ENCODE data around the gene FTO.

Gene FTO

DNA sequence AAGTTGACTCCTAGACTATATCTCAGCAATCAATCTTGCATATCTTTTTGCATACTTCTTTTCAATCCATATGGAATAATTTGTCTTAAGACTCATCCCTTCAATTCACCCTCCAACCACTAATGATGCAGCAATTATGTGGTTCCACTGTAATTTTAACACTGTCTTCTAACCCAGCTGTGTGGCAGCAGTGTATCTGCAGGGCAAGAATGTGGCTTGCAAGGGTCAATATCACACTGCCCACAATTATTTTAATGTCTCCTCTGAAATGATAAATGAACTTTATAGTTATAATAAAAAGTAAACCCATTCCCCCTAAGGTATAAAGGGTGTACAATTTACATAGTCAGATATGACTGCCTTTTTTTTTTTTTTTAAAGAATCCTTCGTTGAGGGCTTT, 48.6 kb downstream of the FTO start:
- H3K9me3 ChIP-seq (ENCODE audit: low read depth, low read length) = no peaks in the 10 kb centered on the region
- no peak overlapping the region for H3K4me3 ChIP-seq
- no peak overlapping the region for H3K27ac ChIP-seq
- H3K36me3 ChIP-seq (ENCODE audit: insufficient read depth, low read length) = no peaks in the 10 kb centered on the region
- no peak for TF ChIP-seq POLR2AphosphoS5 (IDR thresholded peaks at IDR 0.05; ENCODE audit: borderline replicate concordance, low read depth, low read length)
- no peak for TF ChIP-seq FOXP2 (optimal IDR thresholded peaks at IDR 0.05; ENCODE audit: control extremely low read depth, extremely low read length, insufficient read depth)
- no peak for DNase-seq (ENCODE audit: low read depth, low spot score)
- no peak overlapping the region for H3K9ac ChIP-seq (ENCODE audit: insufficient read length)

DNA sequence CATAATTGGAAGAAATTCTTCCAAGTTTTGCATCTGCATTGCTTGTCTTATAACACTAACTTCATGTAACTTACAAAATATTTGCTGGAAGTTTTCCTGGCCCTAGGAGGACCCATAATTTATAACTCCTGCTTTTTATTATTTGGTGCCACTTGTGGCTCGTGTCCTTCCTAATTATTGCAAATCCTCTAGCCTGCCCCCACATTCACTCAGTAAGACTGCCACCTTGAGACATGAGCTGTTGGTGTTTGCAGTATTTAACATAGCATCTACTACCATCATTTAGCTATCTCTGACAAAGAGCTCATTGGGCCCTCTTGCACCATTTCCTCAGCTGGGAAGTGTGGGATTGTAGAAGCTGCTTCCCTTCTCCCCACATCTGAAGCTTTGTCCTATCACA, 49.5 kb downstream of the FTO start:
- Histone ChIP-seq H3K9ac (ENCODE audit: insufficient read length) (no peak overlapping the region), H3K4me3 (no peak overlapping the region), H3K27ac (no peak overlapping the region)

DNA sequence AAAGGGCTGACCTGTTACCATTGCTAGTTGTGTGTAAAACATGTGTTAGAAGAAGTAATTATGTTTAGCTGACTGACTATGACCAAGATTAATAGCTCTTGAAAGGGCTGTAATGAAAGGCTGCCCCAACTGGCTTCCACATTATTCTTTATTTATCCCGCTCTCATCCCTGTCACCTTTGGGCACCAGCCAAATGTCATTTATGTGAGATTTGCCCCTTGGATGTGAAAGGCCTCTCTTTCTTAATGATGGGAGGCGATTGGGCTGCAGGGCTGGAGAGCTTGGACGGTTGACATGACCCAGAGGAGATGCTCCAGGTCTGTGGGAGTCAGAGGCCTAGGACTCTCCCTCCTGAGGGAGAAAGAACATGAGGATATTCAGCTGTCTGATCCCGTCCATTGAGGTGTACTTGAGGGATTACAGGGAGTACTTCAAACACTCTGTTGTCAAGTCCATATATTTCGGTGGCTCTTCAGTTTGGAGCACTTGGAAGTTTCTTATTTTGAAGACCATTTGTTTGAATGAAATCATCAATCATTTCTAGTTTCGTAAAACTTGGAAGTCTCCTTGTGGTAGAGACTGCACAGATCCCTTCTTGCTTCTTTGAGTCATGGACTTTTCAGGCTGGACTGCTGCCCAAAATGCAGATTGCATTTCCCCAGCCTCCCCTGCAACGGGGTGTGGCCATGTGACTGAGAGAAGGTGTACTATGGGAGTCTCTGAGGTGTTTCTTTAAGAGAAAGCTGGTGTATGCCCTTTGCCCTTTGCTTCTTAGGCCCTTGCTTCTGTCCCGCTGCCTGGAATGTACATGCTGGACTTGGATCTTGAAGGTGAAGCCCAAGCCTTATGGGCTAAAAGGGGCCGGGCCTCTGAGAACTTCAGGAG, 51.3 kb downstream of the FTO start:
- no peak for DNase-seq (ENCODE audit: low read depth, low spot score)
- H3K9me3 ChIP-seq (ENCODE audit: low read depth, low read length) = no peaks in the 10 kb centered on the region
- peak overlapping the region; percentile 29; the same call in 1 of the 2 replicates for H3K27ac ChIP-seq
- no peak overlapping the region for H3K4me3 ChIP-seq
- no peak for TF ChIP-seq POLR2AphosphoS5 (IDR thresholded peaks at IDR 0.05; ENCODE audit: borderline replicate concordance, low read depth, low read length)
- no peak for TF ChIP-seq EZH2 (IDR thresholded peaks at IDR 0.05)
- no peak for TF ChIP-seq FOXP2 (optimal IDR thresholded peaks at IDR 0.05; ENCODE audit: control extremely low read depth, extremely low read length, insufficient read depth)
- no peaks in the 10 kb centered on the region for H3K36me3 ChIP-seq (ENCODE audit: insufficient read depth, low read length)
- H3K9ac ChIP-seq (ENCODE audit: insufficient read length) = no peak overlapping the region

More for the DNA sequence above, 49.5 kb downstream of the FTO start:
- DNase-seq (ENCODE audit: low read depth, low spot score) = no peak
- Histone ChIP-seq H3K9me3 (ENCODE audit: low read depth, low read length) (no peaks in the 10 kb centered on the region), H3K36me3 (ENCODE audit: insufficient read depth, low read length) (no peaks in the 10 kb centered on the region)
- TF ChIP-seq POLR2AphosphoS5 (IDR thresholded peaks at IDR 0.05; ENCODE audit: borderline replicate concordance, low read depth, low read length) = no peak
- TF ChIP-seq FOXP2 (optimal IDR thresholded peaks at IDR 0.05; ENCODE audit: control extremely low read depth, extremely low read length, insufficient read depth) = no peak
- TF ChIP-seq EZH2 (IDR thresholded peaks at IDR 0.05) = no peak

DNA sequence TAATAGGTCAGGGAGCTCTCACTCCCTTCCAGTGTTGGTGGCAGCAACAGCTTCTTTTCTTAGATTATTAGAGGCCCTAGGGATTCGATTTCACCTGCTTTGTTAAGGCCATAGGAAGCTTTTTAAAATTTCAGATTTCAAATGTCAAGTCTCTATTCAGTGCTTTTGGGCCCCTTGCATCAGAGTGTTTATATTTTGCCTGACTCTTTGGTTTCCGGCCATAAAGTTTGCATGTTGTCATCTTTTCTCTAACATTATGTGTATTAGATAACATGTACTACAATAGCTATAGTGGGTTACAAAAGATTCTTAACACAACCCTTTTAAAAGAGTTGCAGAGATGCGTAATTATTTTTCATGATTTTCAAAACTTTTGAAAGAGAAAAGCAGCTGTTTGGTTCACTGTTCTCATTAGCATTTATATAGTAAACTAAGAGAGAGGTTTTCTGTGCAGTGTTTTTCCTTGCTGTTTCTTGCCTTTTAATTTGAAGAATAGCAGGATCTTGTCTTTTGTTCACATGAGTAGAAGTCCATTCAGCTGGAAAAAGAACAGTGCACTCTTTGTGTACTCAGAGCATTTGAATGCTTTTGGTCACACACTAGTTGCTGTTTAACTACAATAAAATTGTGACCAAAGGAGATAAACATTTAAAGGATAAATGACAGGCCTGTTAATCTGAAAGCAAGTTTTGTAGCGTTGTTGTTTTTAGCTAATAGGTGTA, 52.5 kb downstream of the FTO start:
- TF ChIP-seq FOXP2 (optimal IDR thresholded peaks at IDR 0.05; ENCODE audit: control extremely low read depth, extremely low read length, insufficient read depth) (no peak), EZH2 (IDR thresholded peaks at IDR 0.05) (no peak)
- Histone ChIP-seq H3K4me3 (0 out of 2 replicates have a peak overlapping the region, but pooled peaks have one; percentile 37), H3K9ac (ENCODE audit: insufficient read length) (no peak overlapping the region), H3K27ac (peak overlapping the region; percentile 29), H3K9me3 (ENCODE audit: low read depth, low read length) (no peaks in the 10 kb centered on the region), H3K36me3 (ENCODE audit: insufficient read depth, low read length) (no peaks in the 10 kb centered on the region)
- no peak for DNase-seq (ENCODE audit: low read depth, low spot score)

DNA sequence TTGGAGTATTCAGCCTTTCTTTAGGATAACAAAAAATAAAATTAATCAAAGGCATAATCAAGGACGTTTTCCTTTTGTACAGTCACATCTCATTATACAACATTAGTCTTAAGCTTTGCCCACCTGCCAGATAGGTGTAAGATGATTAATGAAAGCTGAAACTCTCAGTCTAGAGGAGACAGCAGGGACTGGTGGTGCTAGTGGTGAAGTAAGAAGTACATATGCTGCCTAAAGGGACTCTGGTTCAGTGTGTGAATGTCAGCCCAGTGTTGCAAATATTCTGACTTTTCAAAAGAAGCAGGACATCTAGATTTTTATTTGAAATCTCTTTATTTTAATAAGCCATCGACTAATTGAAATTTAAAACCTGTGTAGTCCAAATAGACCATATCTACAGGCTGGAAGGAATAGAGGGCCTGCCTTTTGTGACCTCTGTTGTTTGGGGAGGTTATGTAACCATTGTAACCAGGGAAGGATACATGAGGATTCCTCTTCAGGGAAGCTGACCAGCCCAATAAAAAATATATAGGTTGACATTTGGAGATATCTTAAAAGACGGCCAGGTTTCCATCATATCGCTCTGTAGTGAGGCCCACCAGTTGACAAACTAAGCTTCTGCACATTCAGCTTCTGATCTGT, 54.1 kb downstream of the FTO start:
- no peak overlapping the region for H3K27ac ChIP-seq
- H3K36me3 ChIP-seq (ENCODE audit: insufficient read depth, low read length) = no peaks in the 10 kb centered on the region
- DNase-seq (ENCODE audit: low read depth, low spot score) = no peak
- H3K4me3 ChIP-seq = no peak overlapping the region
- no peak overlapping the region for H3K9ac ChIP-seq (ENCODE audit: insufficient read length)
- no peak for TF ChIP-seq POLR2AphosphoS5 (IDR thresholded peaks at IDR 0.05; ENCODE audit: borderline replicate concordance, low read depth, low read length)
- no peak for TF ChIP-seq EZH2 (IDR thresholded peaks at IDR 0.05)
- no peak for TF ChIP-seq FOXP2 (optimal IDR thresholded peaks at IDR 0.05; ENCODE audit: control extremely low read depth, extremely low read length, insufficient read depth)
- no peaks in the 10 kb centered on the region for H3K9me3 ChIP-seq (ENCODE audit: low read depth, low read length)

DNA sequence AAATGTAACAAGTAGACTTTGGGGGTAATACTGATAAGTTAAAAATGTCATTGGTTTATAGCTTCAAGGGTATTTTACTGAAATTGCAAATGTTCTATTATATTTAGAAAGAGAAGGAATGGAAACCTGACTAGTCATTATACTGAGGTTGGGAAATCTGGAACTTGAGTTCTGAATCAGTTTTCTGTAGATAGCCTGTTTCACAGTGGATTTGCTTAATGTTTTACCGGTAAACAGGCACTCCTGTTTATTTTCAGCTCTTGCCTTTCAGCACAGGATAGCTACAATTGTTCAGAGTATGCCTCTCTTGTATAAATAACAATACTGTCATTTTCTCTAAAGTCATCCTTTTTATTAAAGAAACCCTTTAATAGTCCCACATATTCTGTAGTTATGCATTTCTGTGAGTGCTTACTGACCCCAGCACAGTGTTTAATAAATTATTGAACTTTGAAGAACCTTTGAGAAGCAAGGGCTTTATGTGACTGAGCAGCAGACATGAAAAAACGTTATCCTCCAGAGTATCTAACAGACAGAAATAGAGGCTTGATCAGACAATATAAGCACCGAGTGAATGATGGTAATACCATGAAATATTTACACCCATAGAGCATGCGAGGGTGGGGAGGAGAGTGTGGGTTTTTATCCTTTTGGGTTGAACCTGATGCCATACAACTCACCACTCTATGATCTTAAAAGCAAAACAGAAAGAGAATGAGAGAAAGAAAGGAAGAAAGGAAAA, 58.2 kb downstream of the FTO start:
- Histone ChIP-seq H3K27ac (no peak overlapping the region), H3K4me3 (no peak overlapping the region), H3K36me3 (ENCODE audit: insufficient read depth, low read length) (no peaks in the 10 kb centered on the region), H3K9me3 (ENCODE audit: low read depth, low read length) (no peaks in the 10 kb centered on the region), H3K9ac (ENCODE audit: insufficient read length) (no peak overlapping the region)
- no peak for TF ChIP-seq POLR2AphosphoS5 (IDR thresholded peaks at IDR 0.05; ENCODE audit: borderline replicate concordance, low read depth, low read length)
- TF ChIP-seq FOXP2 (optimal IDR thresholded peaks at IDR 0.05; ENCODE audit: control extremely low read depth, extremely low read length, insufficient read depth) = no peak
- no peak for TF ChIP-seq EZH2 (IDR thresholded peaks at IDR 0.05)
- DNase-seq (ENCODE audit: low read depth, low spot score) = no peak

DNA sequence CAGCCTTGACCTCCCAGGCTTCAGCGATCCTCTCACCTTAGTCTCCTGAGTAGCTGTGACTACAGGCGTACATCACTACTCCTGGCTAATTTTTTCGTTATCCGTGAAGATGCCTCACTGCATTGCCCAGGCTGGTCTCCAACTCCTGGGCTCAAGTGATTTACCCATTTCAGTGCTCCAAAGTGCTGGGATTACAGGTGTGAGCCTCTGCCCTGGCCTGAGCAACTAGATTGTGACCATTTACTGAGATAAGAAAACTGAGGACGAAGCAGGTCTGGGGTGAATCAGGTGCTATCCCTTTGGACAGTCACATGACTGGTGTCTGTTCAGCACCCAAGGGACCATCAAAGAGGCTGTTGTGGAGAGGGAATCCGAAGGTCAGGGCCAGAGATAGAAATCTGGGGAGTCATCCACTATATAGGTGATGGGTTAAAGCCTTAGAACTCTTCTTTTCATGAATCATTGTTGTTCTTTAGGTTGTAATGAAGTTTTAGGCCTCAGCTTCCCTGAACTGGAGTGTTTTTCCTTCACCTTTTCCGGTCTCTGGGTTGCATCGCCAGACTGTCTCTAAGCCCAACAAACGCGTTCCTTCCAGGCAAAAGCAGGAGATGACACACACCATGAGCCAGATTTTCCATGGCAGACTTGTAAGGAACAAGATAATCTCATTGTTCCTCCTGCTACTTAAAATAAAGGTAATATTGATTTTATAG, 62.5 kb downstream of the FTO start:
- H3K4me3 ChIP-seq = no peak overlapping the region
- no peak for DNase-seq (ENCODE audit: low read depth, low spot score)
- H3K9ac ChIP-seq (ENCODE audit: insufficient read length) = no peak overlapping the region
- TF ChIP-seq POLR2AphosphoS5 (IDR thresholded peaks at IDR 0.05; ENCODE audit: borderline replicate concordance, low read depth, low read length) (no peak), EZH2 (IDR thresholded peaks at IDR 0.05) (no peak), FOXP2 (optimal IDR thresholded peaks at IDR 0.05; ENCODE audit: control extremely low read depth, extremely low read length, insufficient read depth) (no peak)
- H3K9me3 ChIP-seq (ENCODE audit: low read depth, low read length) = no peaks in the 10 kb centered on the region
- no peak overlapping the region for H3K27ac ChIP-seq
- H3K36me3 ChIP-seq (ENCODE audit: insufficient read depth, low read length) = no peaks in the 10 kb centered on the region

Data from SK-N-MC (cell line).